Raji (cell line): Measurements from ENCODE around the gene UBAC1.

ENCODE experiments used
- POLR2A ChIP-seq: IDR thresholded peaks from 2 replicates; pipeline ENCODE4 v1.6.1; 2011; ENCODE audit warnings: low read depth, low read length, control low read depth; ENCODE audit not compliant: insufficient read depth

UBAC1 gene, protein sequence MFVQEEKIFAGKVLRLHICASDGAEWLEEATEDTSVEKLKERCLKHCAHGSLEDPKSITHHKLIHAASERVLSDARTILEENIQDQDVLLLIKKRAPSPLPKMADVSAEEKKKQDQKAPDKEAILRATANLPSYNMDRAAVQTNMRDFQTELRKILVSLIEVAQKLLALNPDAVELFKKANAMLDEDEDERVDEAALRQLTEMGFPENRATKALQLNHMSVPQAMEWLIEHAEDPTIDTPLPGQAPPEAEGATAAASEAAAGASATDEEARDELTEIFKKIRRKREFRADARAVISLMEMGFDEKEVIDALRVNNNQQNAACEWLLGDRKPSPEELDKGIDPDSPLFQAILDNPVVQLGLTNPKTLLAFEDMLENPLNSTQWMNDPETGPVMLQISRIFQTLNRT

DNA sequence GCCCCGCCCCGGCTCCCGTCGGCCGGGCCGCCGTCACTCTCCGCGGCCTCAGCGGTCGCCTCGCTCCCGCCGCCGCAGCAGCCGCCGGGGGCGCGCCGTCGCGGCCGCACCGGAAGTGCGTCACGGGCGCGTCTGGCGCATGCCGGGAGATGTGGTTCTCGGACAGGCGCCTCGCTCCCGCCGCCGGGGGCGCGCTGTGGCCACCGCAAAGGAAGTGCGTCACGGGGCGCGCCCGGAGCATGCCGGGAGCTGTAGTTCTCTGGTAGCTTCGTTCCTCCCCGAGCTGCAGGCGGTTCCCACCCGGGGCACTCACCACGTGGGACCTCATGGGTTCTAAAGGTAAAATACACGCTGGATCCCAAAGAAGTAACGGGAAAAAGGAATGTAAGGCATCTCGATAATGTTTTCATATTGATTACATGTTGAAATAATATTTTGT lies at the start of gene UBAC1:
TSS of gene UBAC1 (minus strand) at position 97 of the 439 bp plus-strand sequence. CDS start 211 bp downstream, outside the sequence.
- peak; percentile 62 for TF ChIP-seq POLR2A

DNA sequence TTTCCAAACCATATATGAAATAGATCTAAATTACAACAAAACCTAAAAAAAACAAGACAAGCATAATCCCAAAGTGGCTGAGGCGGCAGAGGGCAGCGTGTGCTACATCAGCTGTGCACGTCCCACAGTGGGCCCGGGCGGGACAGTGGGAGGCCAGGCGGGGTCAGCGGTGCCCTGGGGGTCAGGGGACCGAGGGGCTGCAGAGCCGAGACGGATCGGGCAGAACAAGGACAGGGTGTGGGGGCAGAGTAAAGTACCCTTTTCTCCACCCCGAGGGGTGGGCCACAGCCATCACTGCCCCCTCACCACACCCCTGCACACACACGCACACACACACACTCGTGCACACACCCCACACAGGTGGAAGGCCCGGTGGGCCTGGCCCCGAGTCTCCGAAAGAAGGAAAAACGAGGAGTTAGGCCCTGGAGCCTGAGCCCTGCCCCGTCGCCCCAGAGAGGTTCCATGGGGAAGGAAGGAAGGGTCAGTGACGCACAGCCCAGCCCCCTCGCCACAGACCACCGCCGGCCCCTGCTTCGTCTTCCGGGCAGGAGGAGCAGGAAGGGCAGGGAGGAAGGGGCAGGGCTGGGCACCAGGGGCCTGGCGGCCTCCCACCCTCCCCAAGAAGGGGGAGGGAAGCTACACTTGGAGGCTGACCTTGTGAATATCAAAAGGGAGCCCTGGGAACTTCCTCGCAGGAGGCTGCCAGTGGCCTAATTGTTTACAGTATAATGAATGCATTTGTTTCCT lies 49.6 kb upstream of the UBAC1 start:
- no peak for TF ChIP-seq POLR2A

DNA sequence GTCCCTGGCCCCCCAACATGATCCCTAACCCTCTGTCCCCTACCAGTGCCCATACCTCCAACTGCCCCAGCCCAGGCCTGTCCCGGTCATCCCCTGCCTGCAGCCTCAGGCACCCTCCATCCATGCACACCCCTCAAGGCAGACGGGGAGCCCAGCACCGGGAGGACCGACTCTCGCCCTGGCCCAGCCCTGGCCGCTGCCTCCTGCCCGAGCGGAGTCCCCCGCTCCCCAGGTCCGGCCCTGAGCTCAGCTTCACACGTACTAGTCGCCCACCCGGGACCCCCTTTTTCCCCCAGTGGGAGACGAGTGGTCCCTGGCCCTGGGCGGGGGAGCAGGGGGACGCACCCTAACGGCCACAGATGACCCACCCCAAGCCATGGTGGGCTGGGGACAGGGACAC lies 49.0 kb upstream of the UBAC1 start:
- no peak for TF ChIP-seq POLR2A

DNA sequence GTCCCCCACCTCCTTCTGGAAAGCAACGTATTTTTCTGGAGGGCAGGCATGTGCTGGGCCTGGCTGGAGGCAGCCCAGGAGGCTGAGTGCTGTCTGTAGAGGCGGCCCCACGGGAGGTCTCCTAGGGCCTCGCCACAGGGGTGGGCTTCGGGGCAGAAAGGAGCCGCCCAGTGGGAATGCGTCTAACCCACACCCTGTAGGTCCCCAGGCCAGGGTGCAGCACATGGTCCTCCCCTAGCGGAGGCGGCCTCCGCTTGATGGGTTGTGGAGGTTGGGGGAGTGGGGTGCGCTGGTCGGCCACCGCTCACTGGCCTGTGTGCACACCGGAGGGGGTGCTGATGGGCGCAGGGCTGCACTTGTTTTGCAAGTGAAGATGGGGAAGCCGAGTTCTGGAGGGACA lies 48.3 kb upstream of the UBAC1 start:
- TF ChIP-seq POLR2A, result no peak

DNA sequence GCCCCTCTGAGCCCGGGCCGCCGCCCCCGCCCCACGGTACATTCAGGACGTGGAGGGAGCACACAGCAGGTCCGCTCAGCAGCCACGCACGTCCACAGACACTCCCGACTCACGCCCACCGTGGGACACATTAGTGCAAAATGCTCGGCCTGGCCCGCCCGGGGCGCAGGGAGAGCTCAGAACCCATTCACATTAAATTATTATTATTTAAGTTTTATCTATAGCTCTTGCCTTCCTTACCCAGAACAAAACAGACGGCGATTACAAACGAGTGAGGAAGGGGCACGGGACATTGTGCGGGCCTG lies 47.5 kb upstream of the UBAC1 start:
- no peak for TF ChIP-seq POLR2A

DNA sequence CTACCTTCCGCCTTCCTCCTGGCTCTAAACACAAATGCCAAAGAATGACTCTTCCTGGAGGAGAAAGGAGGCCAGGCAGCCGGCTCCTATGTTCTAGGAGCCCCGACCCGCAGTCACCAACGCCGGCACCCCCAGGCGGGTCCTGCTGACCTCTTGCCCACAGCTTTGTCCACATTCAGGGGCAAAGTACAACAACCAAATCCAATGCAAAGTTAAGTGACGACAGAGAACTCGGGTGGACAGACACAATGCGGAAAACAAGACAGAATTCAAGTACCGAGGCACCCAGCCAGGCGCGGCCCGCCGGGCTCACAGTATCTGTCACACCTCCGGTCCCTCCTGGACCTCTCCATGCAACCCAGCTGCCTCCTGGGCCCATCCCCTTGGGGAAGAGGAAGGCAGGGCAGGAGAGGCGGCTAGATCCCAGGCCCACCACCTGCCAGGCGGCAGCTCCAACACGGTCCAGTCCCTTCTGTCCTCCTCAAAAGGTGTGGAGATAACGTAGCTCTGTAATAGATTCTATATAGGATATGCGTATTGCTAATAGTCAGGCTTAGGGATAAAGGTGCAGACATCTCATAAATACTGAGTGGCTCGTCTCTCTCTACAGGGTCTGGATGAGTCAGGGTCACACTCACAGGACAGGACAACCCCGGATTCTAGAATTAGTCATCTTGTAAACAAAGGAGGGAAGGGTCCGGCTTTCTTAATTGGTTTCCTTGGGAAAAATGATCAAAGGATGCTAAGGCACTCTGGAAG lies 46.9 kb upstream of the UBAC1 start:
- TF ChIP-seq POLR2A, result no peak

DNA sequence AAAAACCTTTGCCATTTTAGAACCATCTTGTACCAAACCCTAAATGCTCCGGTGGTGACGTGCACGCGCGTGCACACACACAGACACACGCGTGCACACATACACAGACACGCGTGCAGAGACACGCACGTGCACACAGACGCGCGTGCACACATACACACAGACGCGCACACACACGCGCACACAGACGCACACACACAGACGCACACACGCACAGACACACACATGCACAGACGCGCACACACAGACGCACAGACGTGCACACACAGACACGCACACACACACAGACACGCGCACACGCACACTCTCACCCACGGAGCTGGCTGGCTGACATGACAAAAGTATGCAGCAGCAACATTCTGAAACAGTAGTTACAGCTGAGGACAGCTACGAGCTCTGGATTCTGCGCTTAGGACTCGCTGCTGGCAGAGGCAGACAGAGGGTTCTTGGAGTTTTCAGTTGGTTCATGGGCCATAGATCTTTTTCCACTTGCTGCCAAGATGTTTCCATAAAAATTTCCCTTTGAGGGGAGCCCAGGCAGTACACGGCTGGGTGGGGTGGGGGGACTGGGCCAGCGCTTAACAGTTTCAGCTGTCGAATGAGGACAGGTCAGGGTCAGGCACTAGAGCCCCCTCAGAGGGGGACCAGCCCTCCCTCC lies 46.2 kb upstream of the UBAC1 start:
- no peak for TF ChIP-seq POLR2A

DNA sequence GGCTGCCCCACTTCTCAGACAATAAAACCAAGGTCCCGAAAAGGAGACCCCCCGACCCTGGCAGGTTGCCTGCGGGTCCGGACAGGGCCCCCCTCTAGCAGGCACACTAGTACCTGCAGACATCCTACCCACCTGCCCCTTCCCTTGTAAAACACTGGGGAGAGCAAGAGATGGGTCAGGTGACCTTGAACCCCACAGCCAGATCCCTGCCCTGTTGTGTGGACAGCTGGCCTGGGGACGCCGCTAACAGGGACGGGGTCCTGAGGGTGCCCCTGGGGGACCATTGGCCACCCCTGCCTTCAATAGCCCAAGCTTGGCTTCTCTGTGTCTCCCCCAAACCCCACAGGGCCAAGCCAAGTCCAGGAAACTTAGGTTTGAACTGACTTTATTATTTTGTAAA lies 45.0 kb upstream of the UBAC1 start:
- TF ChIP-seq POLR2A, result no peak

DNA sequence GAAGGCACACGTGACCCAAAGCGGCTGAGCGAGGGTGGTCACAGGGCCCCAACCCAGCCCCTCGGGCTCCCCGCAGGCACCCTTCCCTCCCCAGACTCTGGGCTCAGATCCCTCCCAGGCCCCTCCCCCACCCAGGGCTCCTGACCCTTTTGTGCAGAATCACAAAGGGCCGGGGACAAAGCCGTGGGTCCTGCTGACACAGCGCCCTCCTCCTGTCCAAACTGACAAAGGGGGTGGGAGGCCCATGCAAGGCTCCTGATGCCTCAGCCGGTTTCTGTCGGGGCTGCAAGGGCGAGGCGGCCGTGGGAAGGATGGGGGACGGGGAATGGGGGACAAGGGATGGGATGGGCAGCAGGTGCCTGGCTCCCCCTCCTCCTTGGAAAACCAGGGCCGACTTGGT lies 43.5 kb upstream of the UBAC1 start:
- TF ChIP-seq POLR2A, result no peak

DNA sequence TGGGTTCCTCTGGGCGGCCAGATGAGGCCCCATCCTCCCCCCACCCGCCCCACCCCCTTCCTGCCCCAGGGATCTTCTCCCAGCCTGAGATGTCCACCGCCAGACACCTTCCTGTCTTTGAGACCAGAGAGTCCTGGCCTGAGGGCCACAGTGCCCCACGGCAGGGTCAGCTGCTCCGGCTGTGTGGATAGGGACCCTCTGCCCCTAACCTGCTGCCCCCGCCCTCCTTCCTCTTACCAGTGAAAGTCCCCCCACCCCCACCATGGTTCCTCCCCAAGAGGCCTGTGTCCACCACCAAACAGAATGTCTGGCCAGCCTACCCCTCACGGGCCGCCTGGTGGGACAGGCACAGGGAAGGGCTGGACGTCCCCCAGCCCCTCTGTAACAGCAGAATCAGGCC lies 43.0 kb upstream of the UBAC1 start:
- TF ChIP-seq POLR2A, result no peak

DNA sequence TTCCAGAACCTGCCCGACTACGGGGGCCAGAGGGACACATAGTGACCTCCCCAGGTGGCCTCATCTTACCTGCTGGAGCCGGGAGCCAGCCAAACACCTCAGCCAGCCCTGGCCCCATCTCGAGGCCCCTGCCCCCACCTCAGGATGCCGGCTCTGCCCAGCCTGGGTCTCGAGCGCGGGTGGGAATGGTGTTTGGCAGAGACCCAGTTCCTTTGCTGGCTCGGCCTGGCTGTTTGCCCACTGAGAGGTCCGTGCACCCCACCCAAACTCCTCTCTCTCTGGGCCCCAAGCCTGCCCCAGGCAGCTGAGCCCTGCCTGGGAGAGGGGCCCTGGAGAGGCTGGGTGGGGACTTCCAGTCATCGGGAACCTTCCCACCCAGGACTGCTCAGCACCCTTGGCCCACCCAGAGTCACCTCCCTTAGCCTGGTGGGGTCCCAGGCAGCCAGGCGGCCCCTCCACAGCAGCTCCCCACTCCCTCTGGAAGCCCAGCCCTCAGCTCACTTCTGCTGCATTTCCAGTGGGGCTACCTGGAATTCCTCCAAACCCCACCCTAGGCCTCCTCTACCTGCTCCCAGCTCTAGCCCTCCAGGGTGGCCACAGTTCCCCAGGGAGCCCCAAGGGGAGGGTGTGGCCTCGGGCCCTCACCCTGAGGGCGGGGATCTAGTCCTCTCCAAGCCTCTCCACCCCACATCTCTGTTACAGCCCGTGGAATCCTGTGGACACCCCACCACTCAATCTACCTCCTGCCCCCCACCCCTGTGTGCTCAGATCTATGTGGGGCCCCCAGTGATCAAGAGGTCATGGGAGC lies 42.4 kb upstream of the UBAC1 start:
- TF ChIP-seq POLR2A, result no peak

DNA sequence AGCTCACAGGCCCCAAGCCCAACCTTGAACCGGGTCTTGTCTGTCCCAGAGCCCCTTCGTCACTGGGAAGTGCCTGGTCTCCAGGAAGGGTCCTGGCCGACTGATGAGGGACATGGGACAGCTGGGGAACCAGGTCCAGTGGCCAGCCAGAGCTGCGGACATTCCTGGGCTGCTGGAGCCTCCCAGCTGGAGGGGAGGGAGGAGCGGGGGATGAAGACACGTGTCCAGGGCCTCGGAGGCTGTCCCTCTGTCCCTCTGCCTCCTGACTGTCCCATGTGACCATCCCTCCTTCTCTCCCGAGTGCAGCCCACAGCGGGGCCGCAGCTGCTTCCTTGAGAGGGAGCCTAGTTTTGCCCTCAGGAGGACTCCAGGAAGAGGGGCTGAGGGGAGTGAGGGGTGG lies 41.7 kb upstream of the UBAC1 start:
- TF ChIP-seq POLR2A, result no peak

DNA sequence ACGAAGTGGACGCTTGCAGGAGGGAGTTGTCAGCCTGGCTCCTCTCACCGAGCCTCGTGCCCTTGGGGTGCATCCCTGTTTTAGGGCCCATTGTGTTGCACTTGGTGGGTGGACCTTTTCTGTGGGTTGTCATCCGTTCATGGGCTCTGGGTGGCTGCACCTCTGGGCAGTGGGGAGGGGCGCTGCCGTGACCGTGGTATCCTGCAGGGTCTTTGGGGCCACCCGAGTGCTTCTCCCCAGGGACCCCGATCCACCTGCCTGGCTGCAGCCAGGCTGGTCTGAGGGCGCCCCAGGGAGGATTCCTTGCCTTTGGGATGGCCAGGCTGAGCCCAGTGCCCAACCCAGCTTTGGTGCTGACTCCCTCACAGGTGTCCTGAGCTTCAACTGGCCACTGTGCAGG lies 41.0 kb upstream of the UBAC1 start:
- TF ChIP-seq POLR2A, result no peak

DNA sequence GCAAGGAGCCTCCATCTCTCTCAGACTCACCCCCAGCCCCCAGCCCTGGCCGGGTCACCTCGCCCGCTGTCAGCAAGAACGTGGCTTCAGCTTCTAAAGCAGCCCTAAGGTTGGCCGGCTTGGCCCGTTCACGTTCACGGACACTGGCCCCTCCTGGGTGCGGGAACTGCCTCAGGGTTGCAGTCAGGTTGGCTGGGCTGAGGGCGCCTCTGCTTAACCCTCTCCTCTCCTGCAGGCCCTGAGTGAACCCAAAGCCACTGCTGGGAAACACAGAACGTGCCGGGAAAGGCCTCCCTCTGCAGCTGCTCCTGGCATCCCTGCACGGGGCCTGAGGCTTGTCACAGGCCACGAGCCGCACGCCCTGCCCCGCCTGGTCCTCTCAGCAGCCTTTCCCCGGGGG lies 40.1 kb upstream of the UBAC1 start:
- no peak for TF ChIP-seq POLR2A
